ENCODE measurements around the gene SLC16A10.
"Not testable (repeated sequence)": the region's sequence is repeated elsewhere in the genome, so short reads cannot be mapped to it uniquely, and the experiment has no call there.

DNA sequence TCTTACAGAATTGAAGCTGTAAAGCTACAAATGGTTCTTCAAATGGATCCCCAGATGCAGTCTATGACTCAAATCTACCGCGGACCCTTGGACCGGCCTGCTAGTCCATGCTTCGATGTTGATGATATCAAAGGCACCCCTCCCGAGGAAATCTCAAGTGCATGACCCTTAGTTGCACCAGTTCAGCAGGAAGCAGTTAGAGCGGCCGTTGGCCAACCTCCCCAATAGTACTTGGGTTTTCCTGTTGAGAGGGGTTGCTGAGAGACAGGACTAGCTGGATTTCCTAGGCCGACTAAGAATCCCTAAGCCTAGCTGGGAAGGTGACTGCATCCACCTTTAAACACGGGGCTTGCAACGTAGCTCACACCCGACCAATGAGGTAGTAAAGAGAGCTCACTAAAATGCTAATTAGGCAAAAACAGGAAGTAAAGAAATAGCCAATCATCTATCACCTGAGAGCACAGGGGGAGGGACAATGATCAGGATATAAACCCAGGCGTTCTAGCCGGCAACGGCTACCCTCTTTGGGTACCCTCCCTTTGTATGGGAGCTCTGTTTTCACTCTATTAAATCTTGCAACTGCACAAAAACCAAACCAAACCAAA, 50.3 kb downstream of the SLC16A10 start:
- TF ChIP-seq, protein P1, sequence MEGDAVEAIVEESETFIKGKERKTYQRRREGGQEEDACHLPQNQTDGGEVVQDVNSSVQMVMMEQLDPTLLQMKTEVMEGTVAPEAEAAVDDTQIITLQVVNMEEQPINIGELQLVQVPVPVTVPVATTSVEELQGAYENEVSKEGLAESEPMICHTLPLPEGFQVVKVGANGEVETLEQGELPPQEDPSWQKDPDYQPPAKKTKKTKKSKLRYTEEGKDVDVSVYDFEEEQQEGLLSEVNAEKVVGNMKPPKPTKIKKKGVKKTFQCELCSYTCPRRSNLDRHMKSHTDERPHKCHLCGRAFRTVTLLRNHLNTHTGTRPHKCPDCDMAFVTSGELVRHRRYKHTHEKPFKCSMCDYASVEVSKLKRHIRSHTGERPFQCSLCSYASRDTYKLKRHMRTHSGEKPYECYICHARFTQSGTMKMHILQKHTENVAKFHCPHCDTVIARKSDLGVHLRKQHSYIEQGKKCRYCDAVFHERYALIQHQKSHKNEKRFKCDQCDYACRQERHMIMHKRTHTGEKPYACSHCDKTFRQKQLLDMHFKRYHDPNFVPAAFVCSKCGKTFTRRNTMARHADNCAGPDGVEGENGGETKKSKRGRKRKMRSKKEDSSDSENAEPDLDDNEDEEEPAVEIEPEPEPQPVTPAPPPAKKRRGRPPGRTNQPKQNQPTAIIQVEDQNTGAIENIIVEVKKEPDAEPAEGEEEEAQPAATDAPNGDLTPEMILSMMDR (conservative IDR thresholded peaks at IDR 0.05; ENCODE audit: low read depth in 2 of 2), result not testable (repeated sequence)
- TF ChIP-seq, protein P2, sequence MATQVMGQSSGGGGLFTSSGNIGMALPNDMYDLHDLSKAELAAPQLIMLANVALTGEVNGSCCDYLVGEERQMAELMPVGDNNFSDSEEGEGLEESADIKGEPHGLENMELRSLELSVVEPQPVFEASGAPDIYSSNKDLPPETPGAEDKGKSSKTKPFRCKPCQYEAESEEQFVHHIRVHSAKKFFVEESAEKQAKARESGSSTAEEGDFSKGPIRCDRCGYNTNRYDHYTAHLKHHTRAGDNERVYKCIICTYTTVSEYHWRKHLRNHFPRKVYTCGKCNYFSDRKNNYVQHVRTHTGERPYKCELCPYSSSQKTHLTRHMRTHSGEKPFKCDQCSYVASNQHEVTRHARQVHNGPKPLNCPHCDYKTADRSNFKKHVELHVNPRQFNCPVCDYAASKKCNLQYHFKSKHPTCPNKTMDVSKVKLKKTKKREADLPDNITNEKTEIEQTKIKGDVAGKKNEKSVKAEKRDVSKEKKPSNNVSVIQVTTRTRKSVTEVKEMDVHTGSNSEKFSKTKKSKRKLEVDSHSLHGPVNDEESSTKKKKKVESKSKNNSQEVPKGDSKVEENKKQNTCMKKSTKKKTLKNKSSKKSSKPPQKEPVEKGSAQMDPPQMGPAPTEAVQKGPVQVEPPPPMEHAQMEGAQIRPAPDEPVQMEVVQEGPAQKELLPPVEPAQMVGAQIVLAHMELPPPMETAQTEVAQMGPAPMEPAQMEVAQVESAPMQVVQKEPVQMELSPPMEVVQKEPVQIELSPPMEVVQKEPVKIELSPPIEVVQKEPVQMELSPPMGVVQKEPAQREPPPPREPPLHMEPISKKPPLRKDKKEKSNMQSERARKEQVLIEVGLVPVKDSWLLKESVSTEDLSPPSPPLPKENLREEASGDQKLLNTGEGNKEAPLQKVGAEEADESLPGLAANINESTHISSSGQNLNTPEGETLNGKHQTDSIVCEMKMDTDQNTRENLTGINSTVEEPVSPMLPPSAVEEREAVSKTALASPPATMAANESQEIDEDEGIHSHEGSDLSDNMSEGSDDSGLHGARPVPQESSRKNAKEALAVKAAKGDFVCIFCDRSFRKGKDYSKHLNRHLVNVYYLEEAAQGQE (IDR thresholded peaks at IDR 0.05; ENCODE audit: unreplicated experiment), result not testable (repeated sequence)
- not testable (repeated sequence) for TF ChIP-seq CREB1 (CRISPR knock-in tag; IDR thresholded peaks at IDR 0.05; ENCODE audit: low read depth); EZH2 (IDR thresholded peaks at IDR 0.05; ENCODE audit: low read depth, unreplicated experiment); POLR2AphosphoS5 (IDR thresholded peaks at IDR 0.05; ENCODE audit: low read depth); ZNF331 (CRISPR knock-in tag; IDR thresholded peaks at IDR 0.05; ENCODE audit: low read depth); NANOG (IDR thresholded peaks at IDR 0.05; ENCODE audit: borderline replicate concordance); JUNB (IDR thresholded peaks at IDR 0.05; ENCODE audit: unreplicated experiment)
- TF ChIP-seq, protein P3, sequence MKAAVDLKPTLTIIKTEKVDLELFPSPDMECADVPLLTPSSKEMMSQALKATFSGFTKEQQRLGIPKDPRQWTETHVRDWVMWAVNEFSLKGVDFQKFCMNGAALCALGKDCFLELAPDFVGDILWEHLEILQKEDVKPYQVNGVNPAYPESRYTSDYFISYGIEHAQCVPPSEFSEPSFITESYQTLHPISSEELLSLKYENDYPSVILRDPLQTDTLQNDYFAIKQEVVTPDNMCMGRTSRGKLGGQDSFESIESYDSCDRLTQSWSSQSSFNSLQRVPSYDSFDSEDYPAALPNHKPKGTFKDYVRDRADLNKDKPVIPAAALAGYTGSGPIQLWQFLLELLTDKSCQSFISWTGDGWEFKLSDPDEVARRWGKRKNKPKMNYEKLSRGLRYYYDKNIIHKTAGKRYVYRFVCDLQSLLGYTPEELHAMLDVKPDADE (IDR thresholded peaks at IDR 0.05), result not testable (repeated sequence)

Measured in GM23338 (cell line).